Glutamatergic neuron (in vitro differentiated cells): ENCODE data around the gene FABP1. TPM values are rescaled to one million over a fixed set of nuclear protein-coding genes. Genes with fewer than 3 reads are reported as not detected.

Experiments used
- DNase-seq: peaks from one replicate; pipeline ENCODE4 v3.0.0; 2022
- H3K27ac Mint-ChIP-seq: one replicate; pipeline ENCODE4 v1.8.0; 2020; ENCODE audit warnings: mild to moderate bottlenecking, mixed read lengths, inconsistent platforms; ENCODE audit not compliant: unreplicated experiment
- H3K27me3 Mint-ChIP-seq: one replicate; pipeline ENCODE4 v1.8.0; 2020; ENCODE audit warnings: mild to moderate bottlenecking, moderate library complexity, mixed read lengths, inconsistent platforms; ENCODE audit not compliant: unreplicated experiment
- H3K36me3 Mint-ChIP-seq: one replicate; pipeline ENCODE4 v1.8.0; 2020; ENCODE audit warnings: mild to moderate bottlenecking, mixed read lengths, inconsistent platforms; ENCODE audit not compliant: unreplicated experiment
- H3K4me1 Mint-ChIP-seq: one replicate; pipeline ENCODE4 v1.8.0; 2020; ENCODE audit warnings: mild to moderate bottlenecking, low read depth, mixed read lengths, inconsistent platforms; ENCODE audit not compliant: unreplicated experiment
- H3K4me3 Mint-ChIP-seq: one replicate; pipeline ENCODE4 v1.8.0; 2020; ENCODE audit warnings: mild to moderate bottlenecking, mixed read lengths, inconsistent platforms; ENCODE audit not compliant: unreplicated experiment
- H3K9me3 Mint-ChIP-seq: one replicate; pipeline ENCODE4 v1.8.0; 2020; ENCODE audit warnings: mild to moderate bottlenecking, moderate library complexity, mixed read lengths, inconsistent platforms; ENCODE audit not compliant: unreplicated experiment
- total RNA-seq: library from RNA; stranded (reverse); fragmentation: NEBNext Ultra II Directional; extraction: Animal tissue kit (Norgen Biotek cat#: 25700); gene quantifications from one replicate; pipeline ENCODE4 v1.2.1, GENCODE V29; 2021; ENCODE audit not compliant: unreplicated experiment
- TF ChIP-seq, protein P1 (sequence below): fragments of 200-600 bp; sonication (generic); IDR thresholded peaks from one replicate; pipeline ENCODE4 v1.5.0; 2021; ENCODE audit not compliant: partially characterized antibody, unreplicated experiment

FABP1 gene
- total RNA-seq, 1 donor from 2014 or later, result not detected

DNA sequence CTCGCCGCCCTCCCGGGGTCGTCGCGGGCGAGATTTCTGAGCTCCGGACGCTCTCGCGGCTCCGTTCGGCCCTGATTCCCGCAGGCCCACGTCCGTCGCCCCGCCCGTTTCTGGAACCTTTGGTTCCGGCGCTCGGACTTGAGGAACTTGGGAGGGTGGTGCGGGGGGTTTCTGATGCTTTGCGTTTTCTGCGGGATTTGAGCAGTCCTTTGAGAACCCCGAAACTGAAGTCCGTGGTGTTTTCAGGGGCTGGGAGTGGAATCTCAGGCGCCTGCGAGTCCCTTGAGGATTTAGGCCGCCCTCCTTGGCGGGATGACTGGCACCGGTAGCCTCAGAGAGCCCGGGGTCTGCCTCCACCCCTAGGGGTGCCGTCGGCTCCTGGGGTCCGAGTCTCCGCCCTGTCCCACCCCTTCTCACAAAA lies 42.6 kb upstream of the FABP1 start:
- Mint-ChIP-seq H3K4me1 (peaks cover 5% of the 10 kb centered on the region), H3K4me3 (peak overlapping the region; percentile 91), H3K9me3 (peaks cover 12% of the 10 kb centered on the region), H3K27ac (peak overlapping the region; percentile 88), H3K27me3 (peaks cover 7% of the 10 kb centered on the region), H3K36me3 (peaks cover 8% of the 10 kb centered on the region)
- DNase-seq, result peak; percentile 41
- TF ChIP-seq, protein P1, sequence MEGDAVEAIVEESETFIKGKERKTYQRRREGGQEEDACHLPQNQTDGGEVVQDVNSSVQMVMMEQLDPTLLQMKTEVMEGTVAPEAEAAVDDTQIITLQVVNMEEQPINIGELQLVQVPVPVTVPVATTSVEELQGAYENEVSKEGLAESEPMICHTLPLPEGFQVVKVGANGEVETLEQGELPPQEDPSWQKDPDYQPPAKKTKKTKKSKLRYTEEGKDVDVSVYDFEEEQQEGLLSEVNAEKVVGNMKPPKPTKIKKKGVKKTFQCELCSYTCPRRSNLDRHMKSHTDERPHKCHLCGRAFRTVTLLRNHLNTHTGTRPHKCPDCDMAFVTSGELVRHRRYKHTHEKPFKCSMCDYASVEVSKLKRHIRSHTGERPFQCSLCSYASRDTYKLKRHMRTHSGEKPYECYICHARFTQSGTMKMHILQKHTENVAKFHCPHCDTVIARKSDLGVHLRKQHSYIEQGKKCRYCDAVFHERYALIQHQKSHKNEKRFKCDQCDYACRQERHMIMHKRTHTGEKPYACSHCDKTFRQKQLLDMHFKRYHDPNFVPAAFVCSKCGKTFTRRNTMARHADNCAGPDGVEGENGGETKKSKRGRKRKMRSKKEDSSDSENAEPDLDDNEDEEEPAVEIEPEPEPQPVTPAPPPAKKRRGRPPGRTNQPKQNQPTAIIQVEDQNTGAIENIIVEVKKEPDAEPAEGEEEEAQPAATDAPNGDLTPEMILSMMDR, result no peak

- Mint-ChIP-seq H3K27me3 (peaks cover 8% of the 10 kb centered on the region), H3K4me1 (peaks cover 5% of the 10 kb centered on the region), H3K27ac (no peak overlapping the region), H3K36me3 (peaks cover 8% of the 10 kb centered on the region), H3K9me3 (peaks cover 12% of the 10 kb centered on the region), H3K4me3 (no peak overlapping the region)
- TF ChIP-seq, protein P1, result no peak
- DNase-seq, result no peak
These were observed 40.5 kb upstream of the FABP1 start for GRCh38 chr2:88168386-88168785.

GRCh38 chr2:88167740-88168139 lies 39.9 kb upstream of the FABP1 start:
- H3K27ac Mint-ChIP-seq, result no peak overlapping the region
- TF ChIP-seq, protein P1, result no peak
- peaks cover 7% of the 10 kb centered on the region for H3K27me3 Mint-ChIP-seq
- H3K4me3 Mint-ChIP-seq, result no peak overlapping the region
- peaks cover 8% of the 10 kb centered on the region for H3K36me3 Mint-ChIP-seq
- H3K4me1 Mint-ChIP-seq, result peaks cover 5% of the 10 kb centered on the region
- peaks cover 10% of the 10 kb centered on the region for H3K9me3 Mint-ChIP-seq
- DNase-seq, result no peak

DNA sequence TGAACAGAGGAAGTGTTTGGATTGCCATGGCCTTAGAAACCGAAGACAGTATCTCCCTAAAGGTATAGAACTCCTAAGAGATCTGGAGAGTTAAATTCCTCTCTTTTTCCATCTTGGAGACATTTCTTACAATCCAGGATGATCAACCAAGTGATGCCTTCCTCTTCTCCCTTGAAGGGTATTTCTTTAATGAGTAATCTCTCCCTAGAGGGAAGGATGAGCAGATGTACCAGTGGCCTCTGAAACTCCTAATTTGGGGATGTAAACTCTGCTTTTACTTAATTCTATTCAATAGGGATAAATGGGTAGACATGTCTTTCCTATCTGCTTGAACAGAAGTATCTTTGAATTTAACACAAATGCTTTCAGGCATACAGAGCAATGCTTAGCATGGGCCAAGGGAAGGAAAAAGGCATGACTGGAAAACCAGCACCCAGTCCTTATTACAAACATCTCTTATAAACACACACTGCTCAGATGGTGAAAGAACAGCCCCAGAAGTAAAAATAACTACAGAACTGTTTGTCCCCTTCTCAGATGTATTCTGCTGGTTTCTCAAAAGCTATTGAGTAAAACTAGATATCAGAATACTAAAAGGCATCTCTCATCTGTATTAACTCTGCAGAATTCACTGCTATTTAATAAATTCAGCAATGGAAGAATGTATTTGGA lies 37.6 kb upstream of the FABP1 start:
- Mint-ChIP-seq H3K4me1 (peaks cover 8% of the 10 kb centered on the region), H3K27me3 (peaks cover 5% of the 10 kb centered on the region), H3K36me3 (peaks cover 8% of the 10 kb centered on the region), H3K27ac (no peak overlapping the region), H3K9me3 (peaks cover 6% of the 10 kb centered on the region), H3K4me3 (no peak overlapping the region)
- no peak for DNase-seq
- TF ChIP-seq, protein P1, result no peak

- peaks cover 5% of the 10 kb centered on the region for H3K27me3 Mint-ChIP-seq
- H3K4me3 Mint-ChIP-seq, result no peak overlapping the region
- TF ChIP-seq, protein P1, result no peak
- DNase-seq, result no peak
- no peaks in the 10 kb centered on the region for H3K36me3 Mint-ChIP-seq
- H3K27ac Mint-ChIP-seq, result no peak overlapping the region
- H3K4me1 Mint-ChIP-seq, result peaks cover 6% of the 10 kb centered on the region
- H3K9me3 Mint-ChIP-seq, result no peaks in the 10 kb centered on the region
These were observed 33.8 kb upstream of the FABP1 start for GRCh38 chr2:88161446-88162244.
